GM12892 (cell line): ENCODE data around the gene GAL3ST2.

Experiments used
- POLR2A ChIP-seq: IDR thresholded peaks from 2 replicates; pipeline ENCODE4 v1.6.1; 2011; ENCODE audit warnings: low read depth, low read length, control low read depth
- POLR2AphosphoS5 ChIP-seq: IDR thresholded peaks from 2 replicates; pipeline ENCODE4 v1.6.1; 2011; ENCODE audit warnings: low read depth, low read length, control low read depth

- TF ChIP-seq POLR2A (no peak), POLR2AphosphoS5 (no peak)
Observed at GRCh38 chr2:241852116-241852980, 75.7 kb downstream of the GAL3ST2 start.
